Caco-2 (cell line): Measurements from ENCODE around the gene SLC35G6. TPM values are rescaled to one million over a fixed set of nuclear protein-coding genes. Genes with fewer than 3 reads are reported as not detected.

Experiments used
- BruUV-seq: library from RNA; stranded (reverse); fragments of 400-500 nt; replicated peaks from 2 replicates; lab custom pipeline; 2021; lab: Mats Ljungman, UMichigan
- CTCF ChIA-PET: fragments of 300-600 bp; sonication (Branson Sonifier 250); formaldehyde crosslinking; loops from one replicate; lab custom pipeline; 2022; ENCODE audit warnings: antibody characterized with exemption; lab: Charles Lee
- POLR2A ChIA-PET: fragments of 300-600 bp; sonication (Branson Sonifier 250); formaldehyde crosslinking; loops from one replicate; lab custom pipeline; 2022; ENCODE audit warnings: antibody characterized with exemption; lab: Charles Lee
- DNase-seq, 2 experiments: peaks; one replicate each; pipeline versions ENCODE4 v3.0.0 to v3.0.0-alpha.2; 2020 to 2022
- H3K27me3 ChIP-seq: replicated peaks from 2 replicates; pipeline ENCODE4 v1.6.0; 2011; ENCODE audit warnings: low read length; ENCODE audit not compliant: control insufficient read depth, insufficient read depth
- H3K36me3 ChIP-seq: 2 replicates; pipeline ENCODE4 v1.5.1; 2011; ENCODE audit warnings: low read length; ENCODE audit not compliant: control insufficient read depth, insufficient read depth
- H3K4me1 ChIP-seq: fragments of 250-450 bp; sonication (Bioruptor Pico); 2 replicates; pipeline ENCODE4 v1.5.1; 2020; ENCODE audit warnings: mild to moderate bottlenecking
- H3K4me3 ChIP-seq: 2 replicates; pipeline ENCODE4 v1.5.1; 2011; ENCODE audit warnings: low read depth, mild to moderate bottlenecking, control low read depth, low read length
- H3K9me3 ChIP-seq: fragments of 250-450 bp; sonication (Bioruptor Pico); 2 replicates; pipeline ENCODE4 v1.5.1; 2020; ENCODE audit warnings: mild to moderate bottlenecking, moderate library complexity
- H3K27ac Mint-ChIP-seq: one replicate; pipeline ENCODE4 v1.8.0; 2022; ENCODE audit warnings: mixed read lengths; ENCODE audit not compliant: unreplicated experiment
- H3K27me3 Mint-ChIP-seq: one replicate; pipeline ENCODE4 v1.8.0; 2022; ENCODE audit warnings: mixed read lengths; ENCODE audit not compliant: insufficient read depth, unreplicated experiment
- H3K36me3 Mint-ChIP-seq: one replicate; pipeline ENCODE4 v1.8.0; 2022; ENCODE audit warnings: mild to moderate bottlenecking, mixed read lengths; ENCODE audit not compliant: insufficient read depth, unreplicated experiment
- H3K4me1 Mint-ChIP-seq: one replicate; pipeline ENCODE4 v1.8.0; 2022; ENCODE audit warnings: low read depth, mixed read lengths; ENCODE audit not compliant: unreplicated experiment
- H3K4me3 Mint-ChIP-seq: one replicate; pipeline ENCODE4 v1.8.0; 2022; ENCODE audit warnings: mild to moderate bottlenecking, moderate library complexity, mixed read lengths; ENCODE audit not compliant: unreplicated experiment
- H3K9me3 Mint-ChIP-seq: one replicate; pipeline ENCODE4 v1.8.0; 2022; ENCODE audit warnings: mixed read lengths; ENCODE audit not compliant: unreplicated experiment
- CTCF ChIP-seq, 2 experiments: fragments of 200-600 bp in 1 of 2; IDR thresholded peaks; 1 replicate in 1 of 2; 2 replicates in 1 of 2; pipeline versions ENCODE4 v1.5.1 to v1.8.0; 2011 to 2022; ENCODE audit warnings: antibody characterized with exemption in 1 of 2, control low read depth in 1 of 2, inconsistent platforms in 1 of 2, low read depth in 1 of 2, low read length in 1 of 2, mild to moderate bottlenecking in 1 of 2, moderate library complexity in 1 of 2; ENCODE audit not compliant: insufficient read depth in 1 of 2, severe bottlenecking in 1 of 2, unreplicated experiment in 1 of 2
- intact Hi-C: fragments of 100-400 bp; cut with micrococcal nuclease; formaldehyde crosslinking; loops from one replicate; pipeline ENCODE4 v1.10.0; 2022; ENCODE audit not compliant: unreplicated experiment
- total RNA-seq: library from RNA; stranded (reverse); gene quantifications from 2 replicates; pipeline ENCODE4 v1.2.3, GENCODE V29; 2022

SLC35G6 gene
- total RNA-seq, 1 experiment from 2014 or later: not detected

- H3K4me3 ChIP-seq: no peak overlapping the region
- Mint-ChIP-seq H3K36me3 (peaks cover 8% of the 10 kb centered on the region), H3K9me3 (no peaks in the 10 kb centered on the region), H3K27ac (no peak overlapping the region), H3K27me3 (no peaks in the 10 kb centered on the region), H3K4me1 (peaks cover 6% of the 10 kb centered on the region), H3K4me3 (no peak overlapping the region)
- BruUV-seq: no TSS peak
- H3K4me1 ChIP-seq: no peaks in the 10 kb centered on the region
- no peaks in the 10 kb centered on the region for H3K9me3 ChIP-seq
- H3K36me3 ChIP-seq: no peaks in the 10 kb centered on the region
- H3K27me3 ChIP-seq: no peaks in the 10 kb centered on the region
- ChIA-PET POLR2A (no interaction called here), CTCF (no interaction called here)
- DNase-seq: no peak
- intact Hi-C loops: no loop called here
- TF ChIP-seq CTCF (IDR thresholded peaks at IDR 0.05; ENCODE audit: insufficient read depth in 1 of 2, low read depth in 1 of 2, low read length in 1 of 2, severe bottlenecking in 1 of 2, unreplicated experiment in 1 of 2): no peak
Measured at GRCh38 chr17:7441266-7441665, 40.0 kb upstream of the SLC35G6 start.

GRCh38 chr17:7442142-7442541, 39.1 kb upstream of the SLC35G6 start:
- intact Hi-C loops: no loop called here
- POLR2A ChIA-PET: no interaction called here
- no peaks in the 10 kb centered on the region for H3K36me3 Mint-ChIP-seq
- H3K4me1 Mint-ChIP-seq: peaks cover 6% of the 10 kb centered on the region
- H3K27ac Mint-ChIP-seq: no peak overlapping the region
- no peaks in the 10 kb centered on the region for H3K27me3 ChIP-seq
- no peak for DNase-seq
- no peaks in the 10 kb centered on the region for H3K27me3 Mint-ChIP-seq
- no peak overlapping the region for H3K4me3 Mint-ChIP-seq
- H3K4me3 ChIP-seq: no peak overlapping the region
- no peaks in the 10 kb centered on the region for H3K4me1 ChIP-seq
- H3K36me3 ChIP-seq: no peaks in the 10 kb centered on the region
- H3K9me3 ChIP-seq: no peaks in the 10 kb centered on the region
- CTCF ChIA-PET: no interaction called here
- no TSS peak for BruUV-seq
- no peak for TF ChIP-seq CTCF (IDR thresholded peaks at IDR 0.05; ENCODE audit: insufficient read depth in 1 of 2, low read depth in 1 of 2, low read length in 1 of 2, severe bottlenecking in 1 of 2, unreplicated experiment in 1 of 2)
- no peaks in the 10 kb centered on the region for H3K9me3 Mint-ChIP-seq

GRCh38 chr17:7443499-7444485, 37.5 kb upstream of the SLC35G6 start:
- H3K36me3 ChIP-seq: no peaks in the 10 kb centered on the region
- H3K4me1 ChIP-seq: no peaks in the 10 kb centered on the region
- CTCF ChIA-PET: interaction anchor here (0.8 kb wide), 1 partner anchor 23 kb away, joined by 3 read pairs; no protein-coding TSS in a partner anchor
- Mint-ChIP-seq H3K27me3 (peaks cover 3% of the 10 kb centered on the region), H3K4me1 (no peaks in the 10 kb centered on the region), H3K36me3 (no peaks in the 10 kb centered on the region), H3K9me3 (no peaks in the 10 kb centered on the region), H3K27ac (no peak overlapping the region), H3K4me3 (no peak overlapping the region)
- intact Hi-C loops: no loop called here
- no peak overlapping the region for H3K4me3 ChIP-seq
- H3K27me3 ChIP-seq: no peaks in the 10 kb centered on the region
- no TSS peak for BruUV-seq
- TF ChIP-seq CTCF (IDR thresholded peaks at IDR 0.05; ENCODE audit: insufficient read depth in 1 of 2, low read depth in 1 of 2, low read length in 1 of 2, severe bottlenecking in 1 of 2, unreplicated experiment in 1 of 2): no peak
- DNase-seq: no peak
- no peaks in the 10 kb centered on the region for H3K9me3 ChIP-seq
- POLR2A ChIA-PET: no interaction called here
